Neural progenitor cell (in vitro differentiated cells): Measurements from ENCODE around the gene CDK5RAP2.

Experiments
- EZH2phosphoT487 ChIP-seq: fragments of 200-600 bp; sonication (generic); IDR thresholded peaks from 2 replicates; pipeline ENCODE4 v1.6.1; 2017; ENCODE audit warnings: antibody characterized with exemption
- TF ChIP-seq, protein P1 (sequence below): fragments of 200-600 bp; sonication (generic); IDR thresholded peaks from 2 replicates; pipeline ENCODE4 v1.5.1; 2017; ENCODE audit warnings: antibody characterized with exemption, mild to moderate bottlenecking

GRCh38 chr9:120394058-120394669, 185.8 kb downstream of the CDK5RAP2 start:
- no peak for TF ChIP-seq EZH2phosphoT487
- TF ChIP-seq, protein P1, sequence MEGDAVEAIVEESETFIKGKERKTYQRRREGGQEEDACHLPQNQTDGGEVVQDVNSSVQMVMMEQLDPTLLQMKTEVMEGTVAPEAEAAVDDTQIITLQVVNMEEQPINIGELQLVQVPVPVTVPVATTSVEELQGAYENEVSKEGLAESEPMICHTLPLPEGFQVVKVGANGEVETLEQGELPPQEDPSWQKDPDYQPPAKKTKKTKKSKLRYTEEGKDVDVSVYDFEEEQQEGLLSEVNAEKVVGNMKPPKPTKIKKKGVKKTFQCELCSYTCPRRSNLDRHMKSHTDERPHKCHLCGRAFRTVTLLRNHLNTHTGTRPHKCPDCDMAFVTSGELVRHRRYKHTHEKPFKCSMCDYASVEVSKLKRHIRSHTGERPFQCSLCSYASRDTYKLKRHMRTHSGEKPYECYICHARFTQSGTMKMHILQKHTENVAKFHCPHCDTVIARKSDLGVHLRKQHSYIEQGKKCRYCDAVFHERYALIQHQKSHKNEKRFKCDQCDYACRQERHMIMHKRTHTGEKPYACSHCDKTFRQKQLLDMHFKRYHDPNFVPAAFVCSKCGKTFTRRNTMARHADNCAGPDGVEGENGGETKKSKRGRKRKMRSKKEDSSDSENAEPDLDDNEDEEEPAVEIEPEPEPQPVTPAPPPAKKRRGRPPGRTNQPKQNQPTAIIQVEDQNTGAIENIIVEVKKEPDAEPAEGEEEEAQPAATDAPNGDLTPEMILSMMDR: no peak
